ENCODE measurements around the gene CFAP70. TPM values are rescaled to one million over a fixed set of nuclear protein-coding genes. Genes with fewer than 3 reads are reported as not detected.
"Not testable (repeated sequence)": the region's sequence is repeated elsewhere in the genome, so short reads cannot be mapped to it uniquely, and the experiment has no call there.

The CFAP70 gene
- polyA plus RNA-seq, 10 donors: 0.60 to 2.6 (median 1.5) TPM

DNA sequence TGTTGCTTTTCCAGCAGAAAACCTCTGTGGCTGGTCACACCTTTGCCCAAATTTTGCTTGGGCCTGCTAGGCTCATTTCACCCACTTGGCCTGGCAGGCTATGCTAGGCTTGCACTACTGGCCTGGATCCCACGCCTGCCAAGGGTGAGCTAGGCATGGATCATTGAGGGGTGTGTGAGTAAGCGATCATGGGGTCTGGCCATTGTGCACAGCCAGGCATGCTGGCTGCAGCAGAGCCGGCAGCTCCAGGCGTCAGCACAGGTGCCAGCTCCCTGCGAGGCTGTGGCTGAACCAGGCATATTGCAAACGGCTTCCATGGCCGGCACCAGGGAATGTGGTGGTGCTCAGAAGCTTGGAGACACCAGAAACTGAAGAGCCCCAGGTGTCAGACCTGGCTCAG lies 19.2 kb downstream of the CFAP70 start:
- DNase-seq: no peak

- no peak for DNase-seq
Observed at GRCh38 chr10:73338801-73339368, 19.8 kb downstream of the CFAP70 start.

- no peak for DNase-seq
Observed at GRCh38 chr10:73333202-73333601, 25.5 kb downstream of the CFAP70 start.

- DNase-seq: no peak
Observed at GRCh38 chr10:73332379-73332778, 26.3 kb downstream of the CFAP70 start.

- not testable (repeated sequence) for DNase-seq
Observed at GRCh38 chr10:73328523-73328922, 30.1 kb downstream of the CFAP70 start.

GRCh38 chr10:73325290-73325689 lies 33.4 kb downstream of the CFAP70 start:
- DNase-seq: not testable (repeated sequence)

- DNase-seq: not testable (repeated sequence)
Observed at GRCh38 chr10:73323582-73323981, 35.1 kb downstream of the CFAP70 start.

DNA sequence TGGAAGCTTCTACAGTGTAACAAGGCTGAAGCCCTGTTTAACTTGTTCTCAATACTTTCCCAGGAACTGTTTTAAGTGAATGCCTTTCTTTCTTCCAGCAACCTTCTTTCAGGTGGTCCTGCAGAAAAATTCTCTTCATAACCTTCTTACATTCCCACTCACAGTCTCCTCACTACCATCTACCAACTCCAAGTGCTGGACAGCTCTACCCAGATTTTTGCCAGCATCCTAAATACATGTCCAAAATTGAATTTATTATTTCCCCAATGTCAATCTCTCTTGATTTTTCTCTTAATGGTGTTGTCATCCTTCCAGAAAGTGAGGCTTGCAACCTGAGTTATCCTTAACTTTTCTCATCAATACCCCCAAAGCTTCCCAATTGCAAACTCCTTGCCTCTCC lies 48.2 kb downstream of the CFAP70 start:
- no peak for DNase-seq

GRCh38 chr10:73307203-73307800 lies 51.4 kb downstream of the CFAP70 start:
- no peak for DNase-seq

DNA sequence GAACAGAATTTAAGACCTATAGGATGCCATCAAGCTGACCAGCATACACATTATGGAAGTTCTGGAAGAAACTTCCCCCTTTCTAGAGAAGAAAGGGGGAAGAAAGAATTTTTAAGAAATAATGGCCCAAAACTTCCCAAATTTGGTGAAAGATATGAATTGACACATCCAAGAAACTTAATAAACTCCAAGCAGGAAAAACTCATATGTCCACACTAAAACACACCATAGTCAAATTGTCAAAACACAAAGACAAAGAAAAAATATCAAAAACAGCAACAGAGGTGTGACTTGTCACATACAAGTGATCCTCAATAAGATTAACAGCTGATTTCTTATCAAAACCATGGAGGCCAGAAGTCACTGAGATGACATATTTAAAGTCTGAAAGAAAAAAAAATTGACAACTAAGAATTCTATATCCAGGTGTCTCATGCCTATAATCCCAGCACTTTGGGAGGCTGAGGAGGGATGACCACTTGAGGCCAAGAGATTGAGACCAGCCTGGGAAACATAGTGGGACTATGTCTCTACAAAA lies 52.4 kb downstream of the CFAP70 start:
- no peak for DNase-seq

GRCh38 chr10:73296946-73297345 lies 61.7 kb downstream of the CFAP70 start:
- no peak for DNase-seq

DNA sequence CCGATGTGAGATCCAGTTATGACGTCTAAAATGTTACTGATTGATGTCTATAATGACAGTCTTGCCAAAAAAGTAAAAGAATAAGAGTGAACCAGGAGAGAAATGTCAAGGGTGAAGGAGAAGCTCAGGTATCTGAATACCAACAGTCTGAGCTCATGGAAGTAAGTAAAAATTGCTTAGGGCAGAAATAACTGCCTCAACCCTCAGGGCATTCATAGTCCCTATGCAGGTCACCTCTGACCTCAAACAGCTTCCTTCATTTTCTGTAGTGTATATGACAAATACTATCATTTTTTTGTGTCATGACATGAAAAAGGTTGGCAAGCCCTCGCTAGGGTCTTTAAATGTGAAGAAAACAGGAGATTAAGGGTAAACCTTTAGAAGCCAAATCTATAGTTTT lies 65.2 kb downstream of the CFAP70 start:
- no peak for DNase-seq

- no peak for DNase-seq
Observed at GRCh38 chr10:73289958-73290357, 68.7 kb downstream of the CFAP70 start.

- DNase-seq: no peak
Observed at GRCh38 chr10:73287441-73287840, 71.2 kb downstream of the CFAP70 start.

GRCh38 chr10:73281097-73281496 lies 77.6 kb downstream of the CFAP70 start:
- no peak for DNase-seq

DNA sequence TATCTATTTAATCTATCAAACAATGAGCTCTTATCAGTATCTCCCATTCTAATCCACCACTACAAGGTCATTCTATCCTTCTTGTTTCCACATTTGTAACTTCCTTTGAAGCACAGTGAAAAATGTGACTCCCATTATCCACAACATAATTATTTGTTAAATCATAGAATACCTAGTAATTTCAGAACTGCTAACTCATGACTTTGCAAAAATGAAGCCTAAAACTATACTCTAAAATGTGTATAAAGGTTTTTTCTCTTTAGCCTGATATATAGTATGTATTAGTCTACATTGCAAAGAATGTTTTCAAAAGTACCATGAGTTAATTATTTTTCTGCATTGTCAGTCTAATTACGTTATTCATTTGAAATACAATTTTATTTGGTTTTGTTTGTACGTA lies 94.2 kb downstream of the CFAP70 start:
- no peak for DNase-seq

DNA sequence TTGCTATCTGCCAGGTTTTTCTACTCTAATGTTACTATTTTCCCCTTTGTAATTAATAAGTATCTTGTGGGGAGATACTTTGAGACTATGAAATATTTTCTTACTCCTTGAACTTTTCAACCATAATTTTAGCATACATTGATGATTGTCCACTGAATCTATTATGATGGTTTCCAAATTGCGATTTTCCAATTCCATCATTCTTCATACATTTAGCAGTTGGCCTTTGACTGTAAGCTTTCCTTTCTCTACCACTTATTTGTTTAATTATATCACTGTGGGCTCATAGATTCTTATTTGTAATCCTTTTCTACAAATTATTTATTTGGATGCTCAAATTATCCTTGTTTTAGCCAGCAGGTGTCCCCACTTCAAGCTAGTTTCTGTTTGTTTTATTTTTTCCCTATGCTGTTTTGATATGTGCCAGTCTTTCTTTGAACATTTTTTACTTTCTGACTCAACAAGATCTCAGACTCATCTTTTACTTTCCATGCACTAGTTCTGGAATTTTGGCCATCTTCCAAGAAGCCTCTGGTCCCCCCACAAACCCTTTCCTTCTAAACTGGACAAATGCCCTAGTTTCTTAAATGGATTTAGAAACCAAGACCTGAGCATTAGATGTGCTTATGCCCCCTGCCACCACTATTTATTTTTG lies 94.8 kb downstream of the CFAP70 start:
- peak in 2 of 3 donors; percentile 20 to 36 for DNase-seq

DNA sequence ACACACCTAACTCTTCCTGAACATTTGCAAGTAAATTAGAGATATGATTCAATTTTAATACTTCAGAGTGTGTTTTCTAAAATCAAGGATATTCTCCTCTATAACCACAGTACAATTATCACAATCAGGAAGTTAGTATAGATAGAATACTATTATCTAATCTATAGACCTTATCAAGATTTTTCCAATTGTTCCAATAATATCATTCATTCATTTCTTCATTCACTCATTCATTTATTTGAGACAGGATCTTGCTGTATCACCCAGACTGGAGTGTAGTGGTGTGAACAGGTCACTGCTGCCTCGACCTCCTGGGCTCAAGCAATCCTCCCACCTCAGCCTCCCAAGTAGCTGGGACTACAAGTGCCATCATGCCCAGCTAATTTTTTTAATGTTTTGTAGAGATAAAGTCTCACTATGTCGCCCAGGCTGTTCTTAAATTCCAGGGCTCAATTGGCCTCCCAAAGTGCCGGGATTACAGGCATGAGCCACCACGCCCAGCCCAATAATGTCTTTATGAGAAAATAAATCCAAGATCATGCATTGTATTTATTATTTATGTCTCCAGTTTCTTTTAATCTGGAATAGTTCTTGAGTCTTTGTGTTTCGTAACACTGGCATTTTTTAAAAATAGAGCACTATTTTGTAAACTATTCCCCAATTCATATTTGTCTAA lies 95.6 kb downstream of the CFAP70 start:
- DNase-seq: no peak

DNA sequence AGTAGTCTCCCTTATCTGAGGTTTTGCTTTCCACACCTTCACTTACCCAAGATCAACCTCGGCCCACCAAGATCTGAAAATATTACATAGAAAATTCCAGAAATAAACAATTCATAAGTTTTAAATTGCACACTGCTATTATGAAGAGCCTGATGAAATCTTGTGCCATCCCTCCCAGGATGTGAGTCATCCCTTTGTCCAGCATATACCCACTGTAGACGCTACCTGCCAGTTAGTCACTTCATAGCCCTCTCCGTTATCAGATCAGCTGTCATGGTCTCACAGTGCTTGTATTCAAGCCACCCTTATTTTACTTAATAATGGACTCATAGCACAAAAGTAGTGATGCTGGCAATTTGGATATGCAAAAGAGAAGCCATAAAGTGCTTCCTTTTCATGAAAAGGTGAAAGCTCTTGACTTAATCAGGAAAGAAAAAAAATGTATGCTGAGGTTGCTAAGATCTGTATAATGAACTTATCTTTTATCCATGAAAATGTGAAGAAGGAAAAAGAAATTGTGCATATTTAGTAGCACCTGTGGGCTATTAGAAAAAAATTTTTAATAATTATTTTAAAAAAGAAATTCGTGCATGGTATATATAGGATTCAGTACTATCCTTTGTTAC lies 96.4 kb downstream of the CFAP70 start:
- DNase-seq: peak in 1 of 3 donors; percentile 17

GRCh38 chr10:73261362-73261995 lies 97.2 kb downstream of the CFAP70 start:
- no peak for DNase-seq

- not testable (repeated sequence) for DNase-seq
Observed at GRCh38 chr10:73258612-73259011, 100.1 kb downstream of the CFAP70 start.

- DNase-seq: no peak
Observed at GRCh38 chr10:73253225-73253555, 105.5 kb downstream of the CFAP70 start.
